Activated T-cell treated with anti-CD3 and anti-CD28 coated beads, Interleukin-2, amount 50 U/mL, for 48 hours (primary cell): ENCODE data around the gene LPIN1.

Experiments
- DNase-seq, 2 experiments: peaks; one replicate each; pipeline ENCODE4 v3.0.0-alpha.2; 2020

LPIN1 gene

GRCh38 chr2:11762799-11763461 lies 16.5 kb downstream of the LPIN1 start:
- DNase-seq, result no peak

GRCh38 chr2:11764359-11764758 lies 17.9 kb downstream of the LPIN1 start:
- DNase-seq, result no peak

GRCh38 chr2:11764920-11765319 lies 18.5 kb downstream of the LPIN1 start:
- DNase-seq, result no peak

- DNase-seq, result no peak
Observed at GRCh38 chr2:11765501-11765900, 19.1 kb downstream of the LPIN1 start.

- no peak for DNase-seq
Observed at GRCh38 chr2:11766016-11766415, 19.6 kb downstream of the LPIN1 start.

GRCh38 chr2:11767779-11768178 lies 21.3 kb downstream of the LPIN1 start:
- DNase-seq, result no peak

GRCh38 chr2:11768946-11769345 lies 22.5 kb downstream of the LPIN1 start:
- DNase-seq, result no peak

- no peak for DNase-seq
Observed at GRCh38 chr2:11769516-11769915, 23.1 kb downstream of the LPIN1 start.

- DNase-seq, result no peak
Observed at GRCh38 chr2:11770531-11771188, 24.2 kb downstream of the LPIN1 start.

GRCh38 chr2:11771971-11772615 lies 25.7 kb downstream of the LPIN1 start:
- DNase-seq, result no peak

GRCh38 chr2:11773111-11773510 lies 26.7 kb downstream of the LPIN1 start:
- no peak for DNase-seq

GRCh38 chr2:11773747-11774525 lies 27.5 kb downstream of the LPIN1 start:
- DNase-seq, result no peak

GRCh38 chr2:11774600-11774999 lies 28.2 kb downstream of the LPIN1 start:
- no peak for DNase-seq

GRCh38 chr2:11775384-11775783 lies 29.0 kb downstream of the LPIN1 start:
- no peak for DNase-seq

GRCh38 chr2:11777066-11777782 lies 30.8 kb downstream of the LPIN1 start:
- DNase-seq, result no peak

GRCh38 chr2:11777886-11778415 lies 31.5 kb downstream of the LPIN1 start:
- no peak for DNase-seq

GRCh38 chr2:11778416-11778815 lies 32.0 kb downstream of the LPIN1 start:
- no peak for DNase-seq

- peak; percentile 91 for DNase-seq
Observed at GRCh38 chr2:11778923-11779757, 32.7 kb downstream of the LPIN1 start.

GRCh38 chr2:11781602-11782001 lies 35.2 kb downstream of the LPIN1 start:
- DNase-seq, result no peak

- no peak for DNase-seq
Observed at GRCh38 chr2:11784280-11784679, 37.8 kb downstream of the LPIN1 start.
